ENCODE measurements around the gene SLC25A13. TPM values are rescaled to one million over a fixed set of nuclear protein-coding genes. Genes with fewer than 3 reads are reported as not detected.

SLC25A13 gene
- polyA plus RNA-seq, 1 of the 3 experiments (the other 2 are of a cell fraction), result 16.0 TPM

GRCh38 chr7:96093435-96093834 is 228.5 kb downstream of the SLC25A13 start:
- Histone ChIP-seq H3K36me3 (replicated peaks in 1 of 2; ENCODE audit: control insufficient read depth in 1 of 2, insufficient read depth in 2 of 2, low read length in 1 of 2) (no peaks in the 10 kb centered on the region), H3K9ac (no peak overlapping the region), H3K27me3 (ENCODE audit: insufficient read depth) (no peaks in the 10 kb centered on the region), H2AFZ (ENCODE audit: low read depth) (no peak overlapping the region), H3F3A (replicated peaks; ENCODE audit: insufficient read depth) (peaks cover 11% of the 10 kb centered on the region), H3K4me1 (ENCODE audit: control insufficient read depth in 1 of 2, insufficient read depth in 2 of 2, low read depth in 1 of 2, low read length in 1 of 2) (peaks cover 0 to 7% of the 10 kb centered on the region in 2 experiments; a peak in 2 of 4 replicates), H3K27ac (ENCODE audit: low read depth in 2 of 2, low read length in 1 of 2) (peak overlapping the region in 1 of 2 experiments; percentile 66; a peak in 2 of 4 replicates), H3K9me2 (no peaks in the 10 kb centered on the region), H3K79me2 (ENCODE audit: insufficient read depth) (no peaks in the 10 kb centered on the region), H4K20me1 (ENCODE audit: insufficient read depth) (no peaks in the 10 kb centered on the region), H3K4me3 (ENCODE audit: low read depth in 2 of 2, low read length in 1 of 2) (no peak overlapping the region), H3K9me3 (no peaks in the 10 kb centered on the region), H3K4me2 (no peak overlapping the region)
- WGBS (ENCODE audit: low lambda C conversion rate), result 6% methylated on average over 1 of the region's 1 CpG
- POLR2A ChIA-PET, result no interaction called here
- DNase-seq, result no peak
- CTCF ChIA-PET, result interaction anchor here (0.8 kb wide), 1 partner anchor 934 kb away, joined by 3 read pairs; no protein-coding TSS in a partner anchor
- TF ChIP-seq TEAD4 (IDR thresholded peaks at IDR 0.05; ENCODE audit: borderline replicate concordance, insufficient read depth) (no peak), TAF1 (IDR thresholded peaks at IDR 0.05; ENCODE audit: borderline replicate concordance, low read depth, low read length) (no peak), GATA2 (CRISPR knock-in tag; IDR thresholded peaks at IDR 0.05) (no peak), MEF2A (IDR thresholded peaks at IDR 0.05; ENCODE audit: borderline replicate concordance, low read depth) (no peak), RCOR1 (IDR thresholded peaks at IDR 0.05; ENCODE audit: low read length) (no peak), JUND (IDR thresholded peaks at IDR 0.05) (peak; percentile 95), IRF3 (IDR thresholded peaks at IDR 0.05; ENCODE audit: low read depth, low read length) (no peak), CHD2 (IDR thresholded peaks at IDR 0.05; ENCODE audit: low read length, partially characterized antibody) (no peak), NFIC (IDR thresholded peaks at IDR 0.05; ENCODE audit: borderline replicate concordance) (peak; percentile 39; the same call in 1 of the 2 replicates), RXRA (IDR thresholded peaks at IDR 0.05; ENCODE audit: borderline replicate concordance, low read depth) (peak; percentile 53; the same call in 1 of the 2 replicates), SMC3 (IDR thresholded peaks at IDR 0.05; ENCODE audit: low read depth, low read length) (no peak), TCF12 (IDR thresholded peaks at IDR 0.05) (peak; percentile 86), PBX3 (IDR thresholded peaks at IDR 0.05) (peak; percentile 43; the same call in 1 of the 2 replicates), FOXJ3 (CRISPR knock-in tag; IDR thresholded peaks at IDR 0.05) (no peak), ELF1 (IDR thresholded peaks at IDR 0.05) (no peak), REST (IDR thresholded peaks at IDR 0.05; ENCODE audit: low read depth, low read length) (no peak), YY1 (IDR thresholded peaks at IDR 0.05; ENCODE audit: low read depth) (no peak), NRF1 (IDR thresholded peaks at IDR 0.05; ENCODE audit: low read depth, low read length) (no peak), EP300 (IDR thresholded peaks at IDR 0.05; ENCODE audit: borderline replicate concordance in 1 of 2, low read depth in 1 of 2, low read length in 1 of 2) (peak in 1 of 2 experiments; percentile 88; a peak in 2 of 4 replicates), POLR2AphosphoS5 (IDR thresholded peaks at IDR 0.05; ENCODE audit: low read depth, low read length) (no peak), CTCF (IDR thresholded peaks at IDR 0.05) (no peak), EZH2phosphoT487 (IDR thresholded peaks at IDR 0.05; ENCODE audit: borderline replicate concordance, low read depth) (no peak), MXI1 (IDR thresholded peaks at IDR 0.05; ENCODE audit: low read depth, low read length) (no peak), RFX5 (IDR thresholded peaks at IDR 0.05; ENCODE audit: low read length) (no peak), MAX (IDR thresholded peaks at IDR 0.05; ENCODE audit: low read depth) (peak; percentile 50; the same call in 1 of the 2 replicates), ZBTB33 (IDR thresholded peaks at IDR 0.05; ENCODE audit: borderline replicate concordance, low read depth) (no peak)
